Transverse colon (tissue), 3 donors: ENCODE results near the gene PIGT.

Experiments
- POLR2A ChIP-seq: fragments of 450-650 bp; IDR thresholded peaks from one replicate; pipeline ENCODE4 v1.6.1; 2016; ENCODE audit warnings: antibody characterized with exemption, mild to moderate bottlenecking, moderate library complexity
- TF ChIP-seq, protein P1 (sequence below), 5 experiments: fragments of 200-600 bp in 3 of 5; fragments of 450-650 bp in 2 of 5; sonication (generic) in 3 of 5; IDR thresholded peaks; 1 replicate in 2 of 5; 2 replicates in 3 of 5; pipeline ENCODE4 v1.5.1; 2016 to 2017; ENCODE audit warnings: antibody characterized with exemption in 5 of 5, inconsistent platforms in 3 of 5, mild to moderate bottlenecking in 2 of 5, moderate library complexity in 1 of 5

GRCh38 chr20:45366631-45367030 is 49.3 kb upstream of the PIGT start:
- TF ChIP-seq, protein P1, sequence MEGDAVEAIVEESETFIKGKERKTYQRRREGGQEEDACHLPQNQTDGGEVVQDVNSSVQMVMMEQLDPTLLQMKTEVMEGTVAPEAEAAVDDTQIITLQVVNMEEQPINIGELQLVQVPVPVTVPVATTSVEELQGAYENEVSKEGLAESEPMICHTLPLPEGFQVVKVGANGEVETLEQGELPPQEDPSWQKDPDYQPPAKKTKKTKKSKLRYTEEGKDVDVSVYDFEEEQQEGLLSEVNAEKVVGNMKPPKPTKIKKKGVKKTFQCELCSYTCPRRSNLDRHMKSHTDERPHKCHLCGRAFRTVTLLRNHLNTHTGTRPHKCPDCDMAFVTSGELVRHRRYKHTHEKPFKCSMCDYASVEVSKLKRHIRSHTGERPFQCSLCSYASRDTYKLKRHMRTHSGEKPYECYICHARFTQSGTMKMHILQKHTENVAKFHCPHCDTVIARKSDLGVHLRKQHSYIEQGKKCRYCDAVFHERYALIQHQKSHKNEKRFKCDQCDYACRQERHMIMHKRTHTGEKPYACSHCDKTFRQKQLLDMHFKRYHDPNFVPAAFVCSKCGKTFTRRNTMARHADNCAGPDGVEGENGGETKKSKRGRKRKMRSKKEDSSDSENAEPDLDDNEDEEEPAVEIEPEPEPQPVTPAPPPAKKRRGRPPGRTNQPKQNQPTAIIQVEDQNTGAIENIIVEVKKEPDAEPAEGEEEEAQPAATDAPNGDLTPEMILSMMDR (IDR thresholded peaks at IDR 0.05), result no peak
- no peak for TF ChIP-seq POLR2A
